ENCODE measurements around the gene CPPED1. TPM values are rescaled to one million over a fixed set of nuclear protein-coding genes. Genes with fewer than 3 reads are reported as not detected.

CPPED1 gene
- total and polyA plus RNA-seq, 2 experiments from 2014 or later, result 27.2 to 28.6 TPM

DNA sequence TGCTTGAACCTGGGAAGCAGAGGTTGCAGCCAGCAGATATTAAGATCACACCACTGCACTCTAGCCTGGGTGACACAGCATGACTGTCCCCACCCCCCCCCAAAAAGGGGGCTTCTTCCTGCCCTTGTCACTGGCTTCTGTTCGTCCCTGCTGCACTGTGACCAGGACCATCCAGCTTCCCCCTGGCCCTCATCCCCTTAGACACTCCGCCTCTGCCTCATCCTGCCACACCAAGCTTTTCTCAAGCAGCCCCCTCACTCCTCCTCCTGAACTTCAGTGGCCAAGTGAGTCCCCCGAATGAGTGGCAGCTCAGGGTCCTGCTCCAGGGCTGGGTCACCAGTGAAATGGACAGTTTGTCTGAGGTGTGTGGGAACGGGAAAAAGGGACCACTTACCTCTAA lies 177.3 kb downstream of the CPPED1 start:
- no peaks in the 10 kb centered on the region for H3K36me3 ChIP-seq (replicated peaks; ENCODE audit: insufficient read depth, low read depth)
- H4K20me1 ChIP-seq (ENCODE audit: insufficient read depth, poor library complexity, severe bottlenecking), result no peaks in the 10 kb centered on the region
- H3K4me1 ChIP-seq (ENCODE audit: insufficient read depth), result no peaks in the 10 kb centered on the region
- H3K4me3 ChIP-seq, result no peak overlapping the region
- DNase-seq (ENCODE audit: low spot score), result no peak
- H2AFZ ChIP-seq, result no peak overlapping the region
- TF ChIP-seq EZH2phosphoT487 (IDR thresholded peaks at IDR 0.05; ENCODE audit: low read depth, severe bottlenecking, unreplicated experiment) (no peak), EZH2 (IDR thresholded peaks at IDR 0.05; ENCODE audit: borderline replicate concordance) (no peak)
- TF ChIP-seq, protein P1, sequence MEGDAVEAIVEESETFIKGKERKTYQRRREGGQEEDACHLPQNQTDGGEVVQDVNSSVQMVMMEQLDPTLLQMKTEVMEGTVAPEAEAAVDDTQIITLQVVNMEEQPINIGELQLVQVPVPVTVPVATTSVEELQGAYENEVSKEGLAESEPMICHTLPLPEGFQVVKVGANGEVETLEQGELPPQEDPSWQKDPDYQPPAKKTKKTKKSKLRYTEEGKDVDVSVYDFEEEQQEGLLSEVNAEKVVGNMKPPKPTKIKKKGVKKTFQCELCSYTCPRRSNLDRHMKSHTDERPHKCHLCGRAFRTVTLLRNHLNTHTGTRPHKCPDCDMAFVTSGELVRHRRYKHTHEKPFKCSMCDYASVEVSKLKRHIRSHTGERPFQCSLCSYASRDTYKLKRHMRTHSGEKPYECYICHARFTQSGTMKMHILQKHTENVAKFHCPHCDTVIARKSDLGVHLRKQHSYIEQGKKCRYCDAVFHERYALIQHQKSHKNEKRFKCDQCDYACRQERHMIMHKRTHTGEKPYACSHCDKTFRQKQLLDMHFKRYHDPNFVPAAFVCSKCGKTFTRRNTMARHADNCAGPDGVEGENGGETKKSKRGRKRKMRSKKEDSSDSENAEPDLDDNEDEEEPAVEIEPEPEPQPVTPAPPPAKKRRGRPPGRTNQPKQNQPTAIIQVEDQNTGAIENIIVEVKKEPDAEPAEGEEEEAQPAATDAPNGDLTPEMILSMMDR (IDR thresholded peaks at IDR 0.05; ENCODE audit: poor library complexity), result no peak
- H3K27ac ChIP-seq, result no peak overlapping the region
- H3K4me2 ChIP-seq, result no peak overlapping the region
- no peaks in the 10 kb centered on the region for H3K79me2 ChIP-seq
- H3K27me3 ChIP-seq, result no peaks in the 10 kb centered on the region
- WGBS (ENCODE audit: low lambda C conversion rate, missing lambda C conversion rate), result 92% methylated on average over 4 of the region's 4 CpGs
- no peaks in the 10 kb centered on the region for H3K9me3 ChIP-seq (ENCODE audit: low read depth)
- no peaks in the 10 kb centered on the region for H3K9me2 ChIP-seq (replicated peaks; ENCODE audit: insufficient read depth)

DNA sequence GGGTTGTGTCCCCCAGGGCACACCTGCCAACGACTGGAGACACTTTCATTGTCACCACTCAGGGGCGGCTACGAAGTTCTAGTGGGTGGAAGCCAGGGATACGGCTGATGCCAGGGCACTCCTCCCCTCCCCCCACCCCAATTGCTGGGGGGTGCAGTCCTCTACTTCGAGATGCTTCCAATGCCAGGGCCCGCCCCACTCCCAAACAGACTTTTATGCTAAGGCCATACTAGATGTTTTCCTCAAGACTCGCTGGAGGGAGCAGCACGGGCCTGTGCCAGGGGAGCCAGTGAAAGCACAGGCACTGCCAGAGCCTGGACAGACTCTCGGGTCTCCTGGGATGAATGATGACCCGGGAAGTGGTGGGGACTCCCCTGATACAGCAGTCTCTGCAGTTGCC lies 178.0 kb downstream of the CPPED1 start:
- H4K20me1 ChIP-seq (ENCODE audit: insufficient read depth, poor library complexity, severe bottlenecking), result no peaks in the 10 kb centered on the region
- no peaks in the 10 kb centered on the region for H3K9me2 ChIP-seq (replicated peaks; ENCODE audit: insufficient read depth)
- H3K27me3 ChIP-seq, result no peaks in the 10 kb centered on the region
- H3K4me2 ChIP-seq, result no peak overlapping the region
- H3K4me3 ChIP-seq, result no peak overlapping the region
- H3K9me3 ChIP-seq (ENCODE audit: low read depth), result no peaks in the 10 kb centered on the region
- no peak overlapping the region for H3K27ac ChIP-seq
- no peaks in the 10 kb centered on the region for H3K4me1 ChIP-seq (ENCODE audit: insufficient read depth)
- DNase-seq (ENCODE audit: low spot score), result no peak
- no peak for TF ChIP-seq EZH2 (IDR thresholded peaks at IDR 0.05; ENCODE audit: borderline replicate concordance)
- TF ChIP-seq, protein P1 (IDR thresholded peaks at IDR 0.05; ENCODE audit: poor library complexity), result no peak
- TF ChIP-seq EZH2phosphoT487 (IDR thresholded peaks at IDR 0.05; ENCODE audit: low read depth, severe bottlenecking, unreplicated experiment), result no peak
- no peaks in the 10 kb centered on the region for H3K79me2 ChIP-seq
- WGBS (ENCODE audit: low lambda C conversion rate, missing lambda C conversion rate), result 98% methylated on average over 9 of the region's 10 CpGs
- no peak overlapping the region for H2AFZ ChIP-seq
- H3K36me3 ChIP-seq (replicated peaks; ENCODE audit: insufficient read depth, low read depth), result no peaks in the 10 kb centered on the region

DNA sequence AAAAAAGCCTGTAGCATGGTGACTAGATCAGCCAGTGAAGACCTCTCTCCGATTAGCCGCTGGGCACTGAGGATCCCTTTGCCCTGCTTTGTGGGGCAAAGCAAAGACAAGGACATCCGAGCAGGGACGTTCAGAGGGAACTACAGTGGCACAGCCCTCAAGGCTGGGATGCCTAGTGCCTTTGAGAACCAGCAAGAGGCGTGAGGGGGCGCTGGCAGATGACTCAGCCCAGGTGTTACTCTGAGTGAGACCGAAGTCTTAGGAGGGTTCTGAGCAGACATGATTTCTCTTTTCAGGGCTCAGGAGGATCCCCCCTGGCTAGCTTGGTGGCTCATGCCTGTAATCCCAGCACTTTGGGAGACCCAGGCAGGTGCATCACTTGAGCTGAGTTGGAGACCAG lies 178.6 kb downstream of the CPPED1 start:
- 82% methylated on average over 7 of the region's 7 CpGs for WGBS (ENCODE audit: low lambda C conversion rate, missing lambda C conversion rate)
- Histone ChIP-seq H2AFZ (no peak overlapping the region), H4K20me1 (ENCODE audit: insufficient read depth, poor library complexity, severe bottlenecking) (no peaks in the 10 kb centered on the region), H3K36me3 (replicated peaks; ENCODE audit: insufficient read depth, low read depth) (no peaks in the 10 kb centered on the region), H3K9me2 (replicated peaks; ENCODE audit: insufficient read depth) (no peaks in the 10 kb centered on the region), H3K27ac (no peak overlapping the region), H3K79me2 (no peaks in the 10 kb centered on the region), H3K4me1 (ENCODE audit: insufficient read depth) (no peaks in the 10 kb centered on the region), H3K27me3 (no peaks in the 10 kb centered on the region), H3K4me2 (no peak overlapping the region), H3K9me3 (ENCODE audit: low read depth) (no peaks in the 10 kb centered on the region), H3K4me3 (no peak overlapping the region)
- TF ChIP-seq, protein P1 (IDR thresholded peaks at IDR 0.05; ENCODE audit: poor library complexity), result no peak
- no peak for TF ChIP-seq EZH2 (IDR thresholded peaks at IDR 0.05; ENCODE audit: borderline replicate concordance)
- no peak for TF ChIP-seq EZH2phosphoT487 (IDR thresholded peaks at IDR 0.05; ENCODE audit: low read depth, severe bottlenecking, unreplicated experiment)
- DNase-seq (ENCODE audit: low spot score), result no peak

DNA sequence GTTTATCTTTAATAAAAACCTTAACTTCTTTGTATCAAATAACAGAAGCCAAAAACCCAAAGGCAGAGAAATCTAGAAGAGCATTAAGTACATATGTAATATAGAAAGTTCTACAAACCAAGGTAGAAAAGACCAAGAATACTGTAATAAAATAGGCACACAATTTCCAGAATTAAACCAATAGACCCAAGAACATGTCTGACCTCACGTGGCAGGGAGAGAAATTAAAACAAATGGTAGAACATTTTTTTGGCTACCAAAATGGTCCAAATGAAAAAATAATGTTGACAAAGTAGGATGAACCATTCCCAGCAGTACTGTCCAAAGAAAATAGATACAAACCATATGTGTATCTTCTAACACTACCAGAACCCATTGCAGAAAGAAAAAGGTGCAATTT lies 183.5 kb downstream of the CPPED1 start:
- Histone ChIP-seq H3K9me2 (replicated peaks; ENCODE audit: insufficient read depth) (no peaks in the 10 kb centered on the region), H3K4me3 (no peak overlapping the region), H3K27me3 (no peaks in the 10 kb centered on the region), H3K9me3 (ENCODE audit: low read depth) (no peaks in the 10 kb centered on the region), H3K36me3 (replicated peaks; ENCODE audit: insufficient read depth, low read depth) (no peaks in the 10 kb centered on the region), H2AFZ (no peak overlapping the region), H3K79me2 (no peaks in the 10 kb centered on the region), H4K20me1 (ENCODE audit: insufficient read depth, poor library complexity, severe bottlenecking) (no peaks in the 10 kb centered on the region), H3K4me2 (no peak overlapping the region), H3K27ac (no peak overlapping the region), H3K4me1 (ENCODE audit: insufficient read depth) (no peaks in the 10 kb centered on the region)
- 85% methylated on average over 1 of the region's 1 CpG for WGBS (ENCODE audit: low lambda C conversion rate, missing lambda C conversion rate)
- TF ChIP-seq EZH2phosphoT487 (IDR thresholded peaks at IDR 0.05; ENCODE audit: low read depth, severe bottlenecking, unreplicated experiment), result no peak
- TF ChIP-seq EZH2 (IDR thresholded peaks at IDR 0.05; ENCODE audit: borderline replicate concordance), result no peak
- TF ChIP-seq, protein P1 (IDR thresholded peaks at IDR 0.05; ENCODE audit: poor library complexity), result no peak
- no peak for DNase-seq (ENCODE audit: low spot score)

Measured in hepatocyte (in vitro differentiated cells).